ENCODE measurements around the gene PHLDB2.
A peak's percentile ranks its signal among the peaks of the same experiment; 100 is the strongest.
"Not testable (repeated sequence)": the region's sequence is repeated elsewhere in the genome, so short reads cannot be mapped to it uniquely, and the experiment has no call there.

The PHLDB2 gene

DNA sequence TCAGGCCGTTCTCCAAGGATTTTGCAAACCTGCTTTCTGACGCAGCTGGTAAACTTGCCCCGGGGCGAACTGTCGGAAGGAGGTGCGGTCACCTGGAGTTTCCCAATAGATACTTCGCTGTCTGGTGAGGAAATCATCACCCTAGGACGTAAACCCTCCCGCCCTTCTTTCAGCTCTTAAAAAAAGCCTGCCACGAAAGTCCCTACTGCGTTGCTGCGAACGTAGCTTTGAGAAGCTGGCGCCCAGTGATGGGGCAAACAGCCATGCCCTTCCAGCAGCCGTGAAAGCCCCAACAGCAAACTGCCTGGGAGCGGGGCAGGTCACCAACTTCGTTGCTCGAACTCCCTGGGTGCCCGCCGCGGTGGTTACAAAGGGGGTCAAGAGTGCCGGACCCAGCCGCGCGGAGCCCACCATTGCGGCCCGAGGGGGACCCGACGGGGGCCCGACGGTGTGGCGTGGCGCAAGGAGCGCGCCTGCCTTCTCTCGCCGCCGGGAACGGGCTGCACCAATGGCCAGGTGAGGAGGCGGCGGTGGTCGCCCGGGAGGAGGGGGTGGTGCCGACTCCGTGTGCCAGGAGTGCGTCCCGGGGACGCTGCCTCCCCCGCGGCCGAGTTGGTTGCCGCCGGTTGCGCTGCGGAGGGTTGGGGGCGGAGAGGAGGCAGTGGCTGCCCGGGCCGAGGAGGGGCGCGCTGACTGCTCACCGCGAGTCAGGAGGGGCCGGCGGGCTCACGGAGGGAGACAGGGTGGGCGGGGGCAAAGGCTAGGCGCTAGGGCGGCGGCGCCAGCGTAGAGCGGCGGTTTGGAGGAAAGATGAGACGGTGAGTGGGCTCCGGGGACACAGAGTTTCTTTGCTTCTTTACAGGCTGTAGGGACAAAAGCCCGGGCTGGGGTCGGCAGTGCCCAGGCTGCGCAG lies at the start of gene PHLDB2:
PHLDB2 (plus strand) TSS at position 205 of the 913 bp plus-strand sequence. CDS start 24,813 bp downstream, outside the sequence.
- DNase-seq (ENCODE audit: low read depth in 3 of 3), result peak; percentile 24 to 33 (median 29)

DNA sequence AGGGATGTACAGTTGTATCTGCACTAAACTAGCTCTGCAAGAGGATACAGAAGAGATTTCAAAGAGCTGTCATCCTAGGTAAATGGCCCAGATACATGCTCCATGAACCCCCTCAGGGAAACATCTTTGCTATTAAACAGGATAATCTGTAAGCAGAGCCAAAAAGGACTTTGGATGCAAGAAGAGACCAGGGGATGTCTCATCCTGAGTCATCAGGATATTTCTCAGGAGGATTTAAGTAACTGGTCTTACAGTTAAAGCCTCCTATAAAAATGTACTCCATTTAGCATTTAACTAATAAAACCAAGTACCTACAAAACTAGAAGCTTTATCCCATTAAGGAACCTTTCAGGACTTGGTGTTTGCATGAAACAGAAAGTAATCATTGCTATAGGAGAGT lies 48.2 kb upstream of the PHLDB2 start:
- DNase-seq (ENCODE audit: low read depth in 3 of 3), result no peak

DNA sequence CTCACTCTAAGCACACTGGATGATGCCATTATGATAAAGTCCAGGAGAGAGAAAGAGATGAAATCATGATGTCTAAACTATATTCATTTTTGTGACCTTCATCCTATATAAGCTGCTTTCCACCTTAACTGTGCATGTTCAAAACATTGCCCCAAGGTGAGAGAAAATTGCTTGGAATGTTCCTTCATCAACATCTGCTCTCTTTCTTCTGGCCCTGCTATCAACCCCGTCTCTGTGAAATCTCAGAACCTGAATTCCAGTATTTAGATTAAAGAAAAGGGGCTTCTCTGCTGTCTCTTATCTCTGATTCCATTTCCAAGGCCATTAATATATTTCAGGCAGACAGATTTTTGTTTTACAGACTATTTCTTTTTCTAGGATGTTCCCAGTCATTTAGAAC lies 47.3 kb upstream of the PHLDB2 start:
- DNase-seq (ENCODE audit: low read depth in 3 of 3), result no peak

DNA sequence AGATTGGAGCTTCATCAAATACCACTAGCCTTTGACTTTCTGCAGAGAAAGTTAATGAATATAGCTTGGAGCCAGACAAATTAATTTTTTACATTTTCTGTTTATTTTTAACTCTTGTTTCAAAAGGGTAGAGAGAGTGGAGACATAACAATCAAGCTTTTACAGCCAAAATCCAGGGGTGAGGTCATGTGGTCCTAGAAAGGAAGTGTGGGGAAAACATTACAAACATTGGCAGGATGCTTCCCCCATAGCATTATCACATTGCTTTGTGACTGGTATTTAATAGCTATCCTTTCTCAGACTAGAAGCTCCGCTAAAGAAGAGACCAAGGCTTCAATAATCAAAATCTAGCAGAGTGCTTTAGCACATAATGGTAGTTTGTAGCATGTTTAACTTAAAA lies 46.4 kb upstream of the PHLDB2 start:
- no peak for DNase-seq (ENCODE audit: low read depth in 3 of 3)

DNA sequence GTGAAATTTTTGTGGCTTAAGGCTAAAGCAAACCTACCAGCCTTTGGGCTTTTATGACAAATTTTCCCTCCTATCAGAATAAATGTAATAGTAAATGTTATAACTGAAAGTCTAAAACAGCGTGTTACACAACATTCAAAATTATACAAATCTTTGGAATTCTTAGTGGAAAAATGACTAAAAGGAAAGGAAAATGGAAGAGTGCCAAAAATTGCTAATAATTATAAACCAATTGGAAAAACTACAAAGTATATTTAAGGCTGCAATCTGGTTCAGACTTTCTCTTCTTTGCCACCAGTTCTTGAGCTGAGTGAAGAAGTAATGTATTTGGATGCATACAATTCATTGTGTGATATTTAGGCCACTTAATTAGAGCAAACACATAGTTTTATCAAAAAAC lies 45.6 kb upstream of the PHLDB2 start:
- no peak for DNase-seq (ENCODE audit: low read depth in 3 of 3)

DNA sequence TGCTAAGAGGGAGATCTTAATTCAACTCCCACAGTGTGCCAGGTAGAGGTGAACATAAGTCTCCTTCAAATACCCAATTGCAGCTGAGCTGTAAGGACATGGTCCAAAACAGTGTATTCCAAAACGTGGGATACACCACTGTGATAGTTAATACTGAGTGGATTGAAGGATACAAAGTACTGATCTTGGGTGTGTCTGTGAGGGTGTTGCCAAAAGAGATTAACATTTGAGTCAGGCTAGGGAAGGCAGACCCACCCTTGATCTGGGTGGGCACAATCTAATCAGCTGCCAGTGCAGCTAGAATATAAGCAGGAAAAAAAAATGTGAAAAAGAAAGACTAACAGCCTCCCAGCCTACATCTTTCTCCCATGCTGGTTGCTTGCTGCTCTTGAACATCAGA lies 45.1 kb upstream of the PHLDB2 start:
- no peak for DNase-seq (ENCODE audit: low read depth in 3 of 3)

DNA sequence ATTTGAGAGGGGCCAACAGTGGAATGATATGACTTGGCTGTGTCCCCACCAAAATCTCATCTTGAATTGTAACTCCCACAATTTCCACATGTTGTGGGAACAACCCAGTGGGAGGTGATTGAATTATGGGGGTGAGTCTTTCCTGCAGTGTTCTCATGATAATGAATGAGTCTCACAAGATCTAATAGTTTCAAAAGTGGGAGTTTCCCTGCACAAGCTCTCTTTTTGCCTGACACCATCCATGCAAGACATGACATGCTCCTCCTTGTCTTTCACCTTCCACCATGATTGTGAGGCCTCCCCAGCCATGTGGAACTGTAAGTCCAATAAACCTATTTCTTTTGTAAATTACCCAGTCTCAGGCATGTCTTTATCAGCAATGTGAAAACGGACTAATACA lies 42.3 kb upstream of the PHLDB2 start:
- not testable (repeated sequence) for DNase-seq (ENCODE audit: low read depth in 3 of 3)

DNA sequence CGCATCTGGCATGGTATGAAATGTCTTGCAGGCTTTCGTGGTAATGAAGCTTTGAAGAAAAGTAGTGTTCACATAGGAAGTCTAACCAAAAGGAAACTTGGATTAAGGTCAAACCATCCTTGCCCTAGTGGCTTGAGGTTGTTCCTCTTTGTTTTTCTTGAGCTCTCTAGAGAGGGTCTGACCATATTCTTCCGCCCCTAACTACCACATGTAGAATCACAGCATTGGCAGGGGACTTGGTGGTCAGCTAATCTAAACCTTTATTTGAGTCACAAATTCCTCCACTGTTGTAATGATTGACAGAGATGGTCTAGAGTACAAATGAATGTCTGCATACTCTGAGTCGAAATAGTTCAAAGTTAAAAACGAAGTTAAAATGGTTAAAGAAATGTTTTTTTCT lies 39.1 kb upstream of the PHLDB2 start:
- no peak for DNase-seq (ENCODE audit: low read depth in 3 of 3)

DNA sequence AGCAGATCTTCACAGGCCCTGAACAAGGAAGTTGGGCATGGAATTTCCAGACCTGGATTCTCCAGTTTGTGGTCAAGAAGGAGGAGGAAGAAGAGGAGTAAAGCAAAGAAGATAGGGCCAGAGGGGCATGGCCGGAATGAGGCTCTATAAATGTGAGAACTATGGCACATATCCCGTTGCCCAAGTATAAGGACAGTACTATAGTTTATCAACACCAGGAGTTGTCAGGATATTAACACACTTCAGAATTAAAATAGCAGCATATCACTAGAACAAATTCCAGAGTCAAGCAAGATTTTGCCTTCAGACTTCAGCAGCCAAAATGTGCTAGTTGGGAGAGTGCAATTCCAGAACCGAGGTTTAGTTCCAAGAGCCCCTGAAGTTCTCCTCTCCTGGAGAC lies 38.4 kb upstream of the PHLDB2 start:
- DNase-seq (ENCODE audit: low read depth in 3 of 3), result no peak

DNA sequence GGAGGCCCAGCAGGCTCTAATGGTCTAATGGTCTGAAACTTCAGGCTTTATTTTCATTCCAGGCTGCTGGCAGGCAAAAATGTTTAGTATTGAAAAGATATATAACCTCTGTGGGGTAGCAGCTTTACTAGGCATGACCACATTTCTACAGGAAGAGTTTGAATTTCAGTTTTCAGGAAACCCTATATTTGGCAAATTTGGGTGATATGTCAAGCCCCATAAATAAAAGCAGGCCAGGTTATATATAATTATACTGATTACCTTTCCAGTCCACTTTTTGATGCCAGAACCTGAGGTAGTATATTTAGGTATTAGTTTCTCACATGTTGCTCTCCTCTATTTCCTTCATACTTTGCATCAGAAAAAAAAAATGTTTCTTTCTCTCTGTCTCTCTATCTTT lies 37.2 kb upstream of the PHLDB2 start:
- no peak for DNase-seq (ENCODE audit: low read depth in 3 of 3)

DNA sequence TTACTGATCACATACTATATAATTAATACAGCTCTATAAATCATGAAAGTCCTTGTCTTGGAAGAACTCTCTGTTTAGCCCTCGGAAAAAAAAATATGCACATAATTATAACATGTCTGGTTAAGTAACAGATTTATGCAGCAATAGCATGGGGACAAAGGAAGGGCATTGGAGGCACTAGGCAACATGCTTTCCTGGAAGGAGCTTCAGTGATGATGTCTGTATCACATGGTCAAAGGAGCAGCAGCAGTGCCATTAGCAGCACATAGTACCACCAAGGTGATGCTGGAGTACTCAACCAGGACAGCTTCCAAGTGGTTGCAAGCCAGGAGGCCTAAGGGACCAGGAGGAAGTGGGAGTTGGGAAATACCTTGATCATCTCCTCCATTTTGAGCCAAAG lies 36.3 kb upstream of the PHLDB2 start:
- DNase-seq (ENCODE audit: low read depth in 3 of 3), result no peak

DNA sequence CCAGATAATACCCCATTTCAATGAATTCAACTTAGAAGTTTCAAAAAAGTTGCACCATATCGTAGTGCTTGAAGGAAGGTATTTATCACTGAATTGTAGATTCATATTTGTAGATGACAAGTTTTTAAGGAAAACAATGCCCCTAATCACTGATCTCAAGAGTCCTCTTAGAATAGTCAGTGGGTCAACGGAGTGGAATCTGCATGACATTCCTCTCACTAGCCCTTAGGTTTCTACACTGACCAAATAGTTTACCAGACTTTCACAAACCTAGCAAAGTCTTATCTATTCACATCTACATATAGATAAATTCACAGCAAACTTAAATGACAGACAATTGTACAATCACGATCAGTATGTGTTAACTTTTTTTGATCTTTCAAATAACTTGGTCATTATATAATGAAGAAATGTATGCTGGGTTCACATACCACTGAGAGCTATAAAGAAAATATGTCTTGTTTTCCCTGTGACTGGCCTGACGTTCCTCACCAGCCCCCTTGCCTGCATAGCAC lies 35.7 kb upstream of the PHLDB2 start:
- no peak for DNase-seq (ENCODE audit: low read depth in 3 of 3)

DNA sequence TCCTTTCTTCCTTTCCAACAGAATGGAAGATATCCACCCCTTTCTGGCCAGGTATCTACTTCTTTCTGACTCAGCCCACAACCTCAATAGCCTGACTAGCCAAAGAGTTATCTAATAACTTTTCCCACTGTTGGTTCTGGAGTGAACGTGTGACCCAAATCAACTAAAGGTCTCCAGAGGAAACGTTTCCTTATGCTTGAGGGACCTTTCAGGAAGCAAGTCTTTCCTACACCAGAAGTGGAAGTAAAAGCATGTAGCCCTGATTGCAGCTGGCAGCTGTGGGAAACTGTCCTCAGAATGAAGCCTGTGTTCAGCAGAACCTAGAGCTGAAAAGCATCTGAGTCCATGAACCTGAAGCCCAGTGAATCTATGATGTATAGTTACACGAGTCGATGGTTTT lies 34.7 kb upstream of the PHLDB2 start:
- no peak for DNase-seq (ENCODE audit: low read depth in 3 of 3)

DNA sequence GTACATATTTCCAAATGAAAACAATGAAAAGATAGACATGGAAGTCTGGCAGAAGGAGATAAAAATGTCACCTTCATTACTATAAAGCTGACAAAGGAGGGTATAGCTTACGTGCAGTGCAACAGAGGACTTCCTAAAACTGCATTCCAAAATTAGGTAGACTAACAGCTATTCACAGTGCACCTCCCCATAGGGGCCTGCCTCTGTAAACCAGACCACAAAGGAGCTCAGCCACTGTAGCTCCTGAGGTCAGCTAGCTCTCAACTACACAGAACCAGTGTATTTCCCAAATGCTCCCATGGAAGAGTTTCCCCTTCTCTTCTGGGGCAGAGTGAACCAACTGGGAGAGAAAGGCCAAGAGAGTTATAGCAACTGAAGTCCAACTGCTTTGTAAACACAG lies 31.2 kb upstream of the PHLDB2 start:
- no peak for DNase-seq (ENCODE audit: low read depth in 3 of 3)

DNA sequence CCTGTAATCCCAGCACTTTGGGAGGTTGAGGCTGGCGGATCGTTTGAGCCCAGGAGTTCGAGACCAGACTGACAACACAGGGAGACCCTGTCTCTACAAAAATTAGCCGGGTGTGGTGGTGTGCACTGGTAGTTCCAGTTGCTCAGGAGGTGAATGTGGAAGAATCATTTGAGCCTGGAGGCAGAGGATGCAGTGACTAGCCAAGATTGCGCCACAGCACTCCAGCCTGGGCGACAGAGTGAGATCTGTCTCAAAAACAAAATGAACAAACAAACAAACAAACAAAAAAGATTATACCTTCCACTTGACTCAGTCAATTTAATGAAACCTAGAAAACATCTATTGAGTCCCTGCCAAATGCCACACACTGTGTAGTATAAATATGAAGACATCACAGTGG lies 30.5 kb upstream of the PHLDB2 start:
- no peak for DNase-seq (ENCODE audit: low read depth in 3 of 3)

DNA sequence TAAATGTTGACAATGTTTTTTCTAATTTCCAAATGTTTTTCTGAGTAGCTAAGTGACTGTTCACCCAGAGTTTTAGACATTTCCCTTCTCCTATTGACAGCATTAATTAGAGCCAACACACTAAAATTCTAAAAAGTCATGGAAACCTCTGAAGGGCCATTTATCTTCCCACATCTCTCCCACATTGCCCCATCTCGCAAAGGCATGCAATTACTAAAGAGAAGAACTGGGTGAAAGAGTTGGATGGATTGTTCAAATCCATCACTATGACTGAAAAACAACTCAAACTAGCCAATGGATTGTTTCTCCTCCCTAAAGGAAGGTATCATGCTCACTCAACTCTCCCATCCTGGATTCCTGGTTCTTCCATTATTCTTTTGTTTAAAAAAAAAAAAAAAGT lies 30.0 kb upstream of the PHLDB2 start:
- no peak for DNase-seq (ENCODE audit: low read depth in 3 of 3)

DNA sequence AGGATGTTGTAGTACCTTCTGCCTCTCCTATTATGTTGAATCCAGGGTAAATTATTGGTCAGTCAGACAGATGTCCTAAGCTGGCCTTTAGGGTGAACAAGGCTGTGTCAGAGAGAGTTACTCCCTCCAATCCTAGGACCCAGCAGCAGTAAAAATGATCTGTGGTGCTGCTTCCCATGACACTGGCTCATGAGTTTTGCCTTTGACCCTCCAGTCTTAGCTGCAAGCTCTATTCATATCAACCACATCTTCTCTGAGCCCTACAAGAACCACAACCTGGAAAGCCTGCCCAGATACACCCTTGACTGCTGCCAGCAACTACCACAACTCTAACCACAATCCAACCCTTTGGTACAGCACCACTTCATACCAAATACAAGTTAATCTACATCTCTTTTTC lies 27.2 kb upstream of the PHLDB2 start:
- no peak for DNase-seq (ENCODE audit: low read depth in 3 of 3)

DNA sequence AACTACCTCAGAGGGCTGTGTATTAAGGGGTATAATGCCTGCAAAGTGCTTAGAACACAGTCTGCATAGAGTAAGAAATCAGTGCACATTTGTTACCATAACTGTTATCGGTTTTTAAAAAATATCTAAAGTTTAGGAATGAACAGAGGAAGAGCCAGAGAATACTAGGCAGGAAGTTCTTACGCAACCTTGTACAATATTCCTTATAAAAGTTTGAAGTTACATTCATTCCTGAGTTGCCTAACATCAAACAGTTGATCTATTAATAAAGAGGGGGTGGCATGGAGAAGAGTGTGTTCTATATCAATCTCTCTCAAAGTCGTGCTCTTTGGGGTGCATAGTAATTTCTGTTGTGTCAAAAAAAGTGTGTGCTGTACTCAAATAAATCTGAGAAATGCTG lies 22.0 kb upstream of the PHLDB2 start:
- DNase-seq (ENCODE audit: low read depth in 3 of 3), result no peak

DNA sequence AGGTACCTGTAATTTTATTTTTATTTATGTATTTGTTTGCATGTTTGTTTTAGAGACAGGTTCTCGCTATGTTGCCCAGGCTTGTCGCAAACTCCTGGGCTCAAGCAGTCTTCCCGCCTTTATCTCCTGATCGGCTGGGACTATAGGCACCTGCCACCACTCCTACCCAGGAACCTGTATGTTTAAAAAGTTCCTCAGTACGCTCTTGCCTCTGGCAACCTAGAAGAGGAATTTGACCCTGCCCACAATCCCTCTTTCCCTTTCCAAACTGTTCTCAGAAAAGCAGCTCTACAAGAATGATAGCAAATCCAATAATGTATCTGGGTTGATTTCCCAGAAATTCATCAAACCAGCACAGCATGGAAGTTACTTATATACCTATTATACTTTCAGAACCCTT lies 20.9 kb upstream of the PHLDB2 start:
- DNase-seq (ENCODE audit: low read depth in 3 of 3), result no peak

DNA sequence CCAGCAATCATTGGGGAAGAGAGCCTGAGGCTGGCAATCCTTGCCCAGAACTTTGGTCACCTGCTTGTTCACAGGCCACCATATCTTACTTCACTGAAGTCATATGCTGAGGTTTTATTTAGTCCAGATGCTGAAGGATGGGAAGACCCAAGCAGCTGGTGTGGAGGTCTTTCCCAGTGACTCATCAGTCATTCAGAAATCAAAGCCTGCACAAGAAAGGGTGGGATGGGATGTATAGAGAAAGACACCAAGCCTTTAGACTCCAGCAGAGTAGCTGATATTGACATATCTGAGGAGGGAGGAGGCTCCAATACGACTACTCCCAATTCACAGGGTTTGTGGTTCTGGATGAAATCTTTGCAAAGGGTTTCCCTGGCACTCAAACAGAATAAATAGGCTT lies 13.0 kb upstream of the PHLDB2 start:
- DNase-seq (ENCODE audit: low read depth in 3 of 3), result no peak

DNA sequence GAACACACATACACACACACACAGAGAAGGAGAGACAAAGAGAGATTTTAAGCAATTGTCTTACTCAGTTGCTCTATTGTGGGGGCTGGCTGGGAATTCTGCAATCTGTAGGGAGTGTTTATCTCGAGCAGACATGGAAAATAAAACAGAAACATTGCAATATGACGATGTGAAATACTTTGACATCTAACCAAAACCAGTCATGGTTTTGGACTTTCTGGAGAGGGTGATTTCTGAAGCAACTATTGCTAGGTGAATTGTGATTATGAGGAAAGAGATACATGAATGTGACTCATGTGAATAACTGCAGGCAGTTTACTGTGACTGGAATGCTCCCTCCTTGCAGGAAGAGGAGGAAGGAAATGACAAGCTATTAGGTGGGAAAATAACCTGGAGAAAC lies 12.3 kb upstream of the PHLDB2 start:
- DNase-seq (ENCODE audit: low read depth in 3 of 3), result no peak

DNA sequence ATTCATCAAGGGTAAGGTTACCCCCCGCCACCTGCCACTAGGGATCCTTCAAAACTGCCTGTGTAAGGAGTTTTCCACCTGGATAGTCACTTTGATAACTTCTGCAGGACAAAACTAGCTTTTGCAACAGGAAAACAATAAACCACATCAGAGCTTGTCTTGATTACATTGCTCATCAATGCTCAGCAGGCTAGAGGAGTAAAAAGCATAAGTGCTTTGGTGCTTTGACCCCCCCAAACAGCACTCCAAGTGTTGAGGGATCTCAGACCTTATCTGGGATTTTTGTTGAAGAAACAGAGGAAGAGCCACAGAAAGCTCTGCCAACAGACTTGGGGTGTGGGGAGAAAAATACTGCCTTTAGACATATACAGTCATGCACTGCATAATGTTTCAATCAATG lies 10.8 kb upstream of the PHLDB2 start:
- no peak for DNase-seq (ENCODE audit: low read depth in 3 of 3)

DNA sequence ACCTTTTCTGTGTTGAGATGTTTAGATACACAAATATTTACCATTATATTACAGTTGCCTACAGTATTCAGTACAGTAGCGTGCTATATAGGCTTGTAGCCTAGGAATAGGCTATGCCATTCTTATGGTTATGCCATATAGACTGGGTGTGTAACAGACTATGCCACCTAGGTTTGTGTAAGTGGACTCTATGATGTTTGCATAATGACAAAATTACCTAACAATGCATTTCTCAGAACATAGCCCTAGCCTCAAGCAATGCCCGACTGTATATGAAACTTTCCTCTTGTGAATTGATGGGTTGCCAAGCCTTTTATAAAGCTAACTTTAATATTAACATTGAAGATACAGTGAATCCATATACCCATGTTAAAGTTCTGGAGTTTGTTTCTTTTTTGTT lies 10.3 kb upstream of the PHLDB2 start:
- no peak for DNase-seq (ENCODE audit: low read depth in 3 of 3)

DNA sequence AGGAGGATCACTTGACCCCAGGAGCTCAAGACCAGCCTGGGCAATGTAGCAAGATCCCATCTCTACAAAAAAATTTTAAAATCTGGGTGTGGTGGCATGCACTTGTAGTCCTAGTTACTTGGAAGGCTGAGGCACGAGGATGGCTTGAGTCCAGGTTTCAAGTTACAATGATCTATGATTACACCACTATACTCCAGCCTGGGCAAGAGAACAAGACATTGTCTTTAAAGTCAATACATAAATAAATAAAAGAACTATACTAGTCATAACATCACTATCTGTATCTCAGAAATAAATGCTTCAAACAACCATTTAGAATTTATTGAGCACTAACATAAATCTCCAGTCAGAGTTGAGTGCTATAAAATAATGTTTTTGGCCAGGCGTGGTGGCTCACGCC lies 8.5 kb upstream of the PHLDB2 start:
- no peak for DNase-seq (ENCODE audit: low read depth in 3 of 3)
